Stimulated activated CD8-positive, alpha-beta memory T cell treated with anti-CD3 and anti-CD28 coated beads, Interleukin-15, amount 100 ng/mL, for 48 hours (primary cell): ENCODE measurements around the gene UBAC2.
"Not testable (repeated sequence)": the region's sequence is repeated elsewhere in the genome, so short reads cannot be mapped to it uniquely, and the experiment has no call there.

Source experiments
- DNase-seq, 2 donors: peaks; one replicate each; pipeline ENCODE4 v3.0.0-alpha.2; 2020; ENCODE audit warnings: low read depth in 2 of 2

The UBAC2 gene

DNA sequence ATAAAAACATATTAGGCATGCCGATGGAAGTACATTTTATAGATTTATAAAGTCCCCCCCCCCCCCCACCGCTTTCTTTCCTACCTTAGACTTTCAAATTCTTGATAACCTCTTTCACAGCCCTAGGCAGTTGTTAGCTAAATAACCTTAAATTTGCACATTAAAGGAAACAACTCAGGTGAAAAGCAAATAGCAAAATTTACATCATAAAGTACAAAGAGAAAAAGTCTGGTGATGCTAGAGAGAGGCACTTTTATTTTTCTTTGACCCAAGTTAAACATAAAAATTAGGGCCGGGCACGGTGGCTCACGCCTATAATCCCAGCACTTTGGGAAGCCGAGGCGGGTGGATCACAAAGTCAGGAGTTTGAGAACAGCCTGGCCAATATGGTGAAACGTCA, 15.0 kb upstream of the UBAC2 start:
- DNase-seq = no peak

- no peak for DNase-seq
Measured at GRCh38 chr13:99190147-99190985, 10.3 kb upstream of the UBAC2 start.

DNA sequence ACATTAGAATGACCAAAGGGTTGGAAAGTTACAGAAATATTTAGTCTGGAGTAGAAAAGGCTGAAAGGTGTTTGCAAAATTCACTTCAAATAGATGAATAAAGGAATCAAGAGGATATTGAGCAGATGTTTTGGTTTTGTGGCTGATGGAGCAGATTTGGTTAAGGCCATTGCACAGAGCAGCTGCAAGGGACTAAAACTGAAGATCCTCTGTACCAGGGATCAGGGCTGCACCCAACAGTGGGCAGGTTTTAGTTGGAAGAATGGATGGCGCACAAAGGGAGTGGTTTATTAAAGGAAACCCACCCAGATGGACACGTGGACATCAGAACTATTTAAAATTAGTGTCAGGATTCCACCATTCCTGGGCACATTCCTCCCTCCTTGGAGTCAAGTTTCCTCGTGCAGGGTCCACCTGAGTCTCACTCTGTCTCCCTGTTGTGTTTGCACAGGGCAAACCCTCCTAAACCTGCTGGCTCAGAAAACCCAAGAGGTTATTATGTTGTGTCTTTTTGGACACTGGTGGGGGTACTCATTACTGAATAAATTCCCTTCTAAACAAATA, 9.2 kb upstream of the UBAC2 start:
- DNase-seq = no peak

- no peak for DNase-seq
Measured at GRCh38 chr13:99191900-99192399, 8.7 kb upstream of the UBAC2 start.

DNA sequence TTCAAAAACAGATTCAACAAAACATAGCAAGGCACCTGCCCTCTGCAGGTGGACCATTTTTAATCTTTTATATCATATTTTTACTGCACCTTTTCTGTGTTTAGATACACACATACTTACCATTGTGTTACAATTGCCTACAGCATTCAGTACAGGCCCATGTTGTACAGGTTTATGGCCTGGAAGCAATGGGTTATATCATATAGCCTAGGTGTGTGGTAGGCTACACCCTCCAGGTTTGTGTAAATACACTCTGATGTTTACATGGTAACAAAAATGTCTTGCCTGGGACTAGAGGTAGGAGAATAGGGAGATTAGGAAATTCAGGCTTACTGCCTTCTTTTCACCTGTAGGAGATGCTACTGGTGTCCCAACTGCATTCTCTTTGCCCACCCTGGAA, 8.2 kb upstream of the UBAC2 start:
- no peak for DNase-seq

DNA sequence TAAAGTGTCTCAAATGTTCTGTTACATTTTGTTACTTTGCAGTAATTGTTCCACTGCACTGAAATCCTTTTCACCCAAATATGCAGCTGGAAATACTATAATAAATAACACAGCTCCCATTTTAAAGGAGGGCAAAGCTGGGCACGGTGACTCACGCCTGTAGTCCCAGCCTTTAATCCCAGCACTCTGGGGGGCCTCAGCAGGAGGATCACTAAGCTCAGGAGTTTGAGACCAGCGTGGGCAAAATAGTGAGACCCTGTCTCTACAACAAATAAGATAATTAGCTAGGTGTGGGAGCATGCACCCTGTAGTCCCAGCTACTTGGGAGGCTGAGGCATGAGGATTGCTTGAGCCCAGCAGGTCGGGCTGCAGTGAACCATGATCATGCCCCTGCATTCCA, 7.5 kb upstream of the UBAC2 start:
- DNase-seq = no peak

- DNase-seq = no peak
Measured at GRCh38 chr13:99196466-99197116, 4.1 kb upstream of the UBAC2 start.

- DNase-seq = no peak
Measured at GRCh38 chr13:99197117-99197651, 3.5 kb upstream of the UBAC2 start.

GRCh38 chr13:99199541-99200431, 868 bp upstream of the UBAC2 start:
- DNase-seq = no peak

DNA sequence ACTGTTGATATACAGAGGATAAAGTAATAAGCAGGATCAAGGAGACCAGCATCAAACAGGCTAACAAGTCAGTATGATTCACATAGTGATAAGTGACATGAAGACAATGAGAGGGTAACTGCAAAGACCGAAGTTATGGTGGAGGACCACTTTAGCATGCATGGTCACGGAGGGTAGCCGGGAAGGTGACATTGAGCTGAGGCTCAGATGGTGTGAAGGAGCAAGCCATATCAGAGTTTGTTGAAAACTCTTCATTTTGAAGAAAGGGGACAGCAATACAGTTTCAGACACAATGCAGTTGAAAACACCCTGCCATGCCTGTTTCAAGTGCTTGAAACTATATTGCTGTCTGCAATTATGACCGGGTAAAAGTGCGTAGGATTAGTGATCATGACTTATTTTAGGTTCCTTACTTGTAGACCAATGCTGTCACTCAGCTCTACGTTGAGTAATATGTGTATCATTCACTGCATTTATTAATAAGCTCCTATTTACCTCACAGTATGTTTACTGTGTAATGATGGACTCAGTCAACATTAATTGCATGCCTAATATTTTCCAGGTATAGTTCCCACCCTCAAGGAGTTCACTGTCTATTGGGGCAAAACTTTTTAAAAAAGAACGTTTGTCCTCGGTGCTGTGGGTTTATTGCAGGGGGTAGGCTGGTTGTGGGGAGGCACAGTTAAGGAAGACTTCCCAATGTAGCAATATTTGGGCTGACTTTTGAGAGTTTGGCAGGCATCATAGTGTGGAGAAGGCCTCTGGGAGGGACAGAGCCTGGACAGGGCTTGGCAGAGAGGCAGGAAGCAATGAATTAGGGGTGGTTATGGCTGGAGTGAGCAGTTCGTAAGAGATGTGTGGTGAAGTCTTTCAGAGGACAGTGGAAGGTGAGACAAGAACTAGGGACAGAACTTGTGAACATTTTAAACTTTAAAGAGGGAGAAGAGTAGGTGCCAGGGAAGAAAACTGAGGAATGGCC, 3.2 kb downstream of the UBAC2 start:
- no peak for DNase-seq

DNA sequence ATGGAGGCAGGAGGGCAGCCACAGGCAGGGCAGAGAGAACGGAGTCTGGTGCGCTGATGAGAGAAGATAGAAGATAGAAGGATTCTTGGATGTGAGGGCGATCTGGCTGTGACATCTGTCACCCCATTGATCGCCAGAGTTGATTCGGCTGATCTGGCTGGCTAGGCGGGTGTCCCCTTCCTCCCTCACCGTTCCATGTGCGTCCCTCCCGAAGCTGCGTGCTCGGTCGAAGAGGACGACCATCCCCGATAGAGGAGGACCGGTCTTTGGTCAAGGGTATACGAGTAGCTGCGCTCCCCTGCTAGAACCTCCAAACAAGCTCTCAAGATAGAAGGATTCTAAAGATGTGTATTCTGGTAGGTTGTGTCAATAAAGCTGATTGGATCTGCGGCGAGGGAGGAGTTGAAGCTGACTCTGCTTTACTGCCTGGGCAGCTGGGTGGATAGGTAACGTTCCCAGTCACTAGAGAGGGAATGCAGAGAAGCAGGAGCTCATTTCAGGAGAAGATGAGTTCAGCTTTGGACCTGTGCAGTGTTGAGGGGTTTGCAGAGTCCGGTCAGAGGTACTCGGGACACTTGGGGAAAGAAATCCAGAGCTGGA, 5.1 kb downstream of the UBAC2 start:
- no peak for DNase-seq

GRCh38 chr13:99206226-99206625, 5.6 kb downstream of the UBAC2 start:
- no peak for DNase-seq

GRCh38 chr13:99206873-99207272, 6.2 kb downstream of the UBAC2 start:
- no peak for DNase-seq

- DNase-seq = no peak
Measured at GRCh38 chr13:99207511-99207910, 6.9 kb downstream of the UBAC2 start.

DNA sequence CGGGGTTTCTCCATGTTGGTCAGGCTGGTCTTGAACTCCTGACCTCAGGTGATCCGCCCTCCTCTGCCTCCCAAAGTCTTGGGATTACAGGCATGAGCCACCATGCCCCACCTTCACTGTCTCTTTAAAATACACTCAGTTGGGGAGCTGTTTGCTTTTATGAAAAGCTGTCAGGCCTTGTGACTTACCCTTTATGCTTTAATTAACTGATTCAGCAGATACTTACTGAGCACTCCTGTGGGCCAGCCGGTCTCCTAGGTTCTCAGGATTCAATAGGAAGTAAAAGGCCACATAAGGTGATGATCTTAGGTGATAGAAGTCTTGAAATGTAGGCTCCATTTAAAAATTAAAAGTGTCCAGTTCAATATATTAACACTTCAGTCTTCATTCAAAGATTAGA, 7.5 kb downstream of the UBAC2 start:
- DNase-seq = no peak

DNA sequence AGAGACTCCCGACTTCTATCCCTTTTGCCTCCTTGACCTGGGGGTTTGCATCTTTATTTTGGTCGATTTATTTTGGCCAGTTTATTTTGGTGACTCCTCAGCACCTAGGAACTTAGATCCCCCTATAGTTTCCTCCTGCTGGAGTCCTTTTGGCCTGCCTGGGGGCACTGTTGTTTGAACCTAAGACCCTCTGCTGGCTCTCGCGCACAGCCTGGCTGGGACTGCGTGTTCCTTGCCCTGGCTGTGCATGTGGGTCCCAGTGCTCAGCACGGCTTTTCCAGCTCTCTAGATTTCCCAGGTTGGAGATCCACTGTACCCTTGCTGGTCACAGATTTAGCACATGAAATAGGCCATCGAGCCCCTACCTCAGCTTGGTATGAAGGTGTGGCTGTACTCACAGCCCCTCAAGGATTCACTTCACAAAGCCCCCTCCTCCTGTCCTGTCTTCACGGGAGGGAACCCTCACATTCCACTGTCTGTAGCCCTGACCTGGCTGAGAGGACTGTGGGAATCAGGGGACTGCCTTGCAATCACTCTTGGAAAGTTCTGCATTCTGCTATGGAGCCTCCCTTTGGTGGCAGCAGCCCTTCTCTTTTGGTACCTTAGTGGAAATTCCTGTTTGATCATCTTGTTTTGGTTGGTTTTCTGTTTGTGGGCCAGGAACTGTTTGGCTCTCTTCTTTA, 8.3 kb downstream of the UBAC2 start:
- DNase-seq = no peak

DNA sequence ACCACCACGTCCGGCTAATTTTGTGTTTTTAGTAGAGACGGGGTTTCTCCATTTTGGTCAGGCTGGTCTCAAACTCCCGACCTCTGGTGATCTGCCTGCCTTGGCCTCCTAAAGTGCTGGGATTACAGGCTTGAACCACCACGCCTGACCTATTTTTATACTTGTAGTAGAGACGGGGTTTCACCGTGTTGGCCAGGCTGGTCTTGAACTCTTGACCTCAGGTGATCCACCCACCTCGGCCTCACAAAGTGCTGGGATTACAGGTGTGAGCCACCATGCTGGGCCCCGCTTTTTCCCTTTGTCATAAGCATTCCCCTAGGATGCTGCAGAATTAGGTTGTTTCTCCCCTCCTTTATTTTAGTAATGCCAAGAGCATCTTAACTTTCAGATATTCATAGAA, 10.0 kb downstream of the UBAC2 start:
- not testable (repeated sequence) for DNase-seq

DNA sequence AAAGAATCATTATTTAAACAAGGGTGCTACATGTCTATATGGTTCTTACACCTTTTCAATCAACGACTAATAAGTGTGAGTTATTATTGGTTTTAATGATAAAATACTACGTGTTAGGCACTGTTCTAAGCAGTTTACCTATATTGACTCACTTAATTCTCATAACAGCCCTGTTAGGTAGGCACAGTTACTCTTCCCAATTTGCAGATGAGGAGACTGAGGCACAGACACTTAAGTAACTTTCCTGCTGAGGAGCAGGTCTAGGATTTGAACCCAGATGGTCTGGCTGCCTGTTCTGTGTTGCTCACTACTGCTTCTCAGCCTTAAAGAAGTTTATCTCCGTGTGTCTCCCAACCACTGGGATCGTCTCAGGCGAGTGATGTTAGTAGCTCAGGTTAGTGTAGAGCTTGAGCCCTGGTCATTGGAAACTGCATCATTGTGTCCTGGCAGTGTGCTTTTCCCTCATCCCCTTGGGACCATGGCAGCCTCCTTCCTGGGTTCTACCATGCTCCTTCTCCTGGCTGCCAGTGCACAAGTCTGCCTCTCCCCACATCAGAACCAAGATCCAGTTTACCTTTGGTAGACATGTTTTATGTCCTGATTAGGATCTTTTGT, 10.9 kb downstream of the UBAC2 start:
- no peak for DNase-seq

DNA sequence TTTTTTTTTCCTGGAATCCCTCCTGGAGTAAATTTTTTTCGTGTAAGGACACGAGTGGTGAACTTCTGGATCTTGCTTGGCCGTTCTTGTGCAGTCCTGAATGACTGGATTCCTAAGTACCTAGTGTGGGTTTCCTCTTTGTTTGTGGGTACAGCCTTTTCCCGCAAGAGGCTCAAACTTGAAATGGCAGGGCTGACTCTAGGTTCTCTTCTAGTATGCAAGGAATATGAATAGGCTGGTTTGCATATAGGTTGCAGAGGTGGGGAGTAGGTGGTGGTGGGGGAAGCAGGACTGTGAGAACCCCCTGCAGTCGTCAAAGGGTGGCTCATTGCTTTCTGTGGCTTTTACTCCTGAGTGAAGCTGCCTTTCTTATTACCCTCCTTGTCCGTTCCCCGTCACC, 13.6 kb downstream of the UBAC2 start:
- DNase-seq = peak in 1 of 2 donors; percentile 70
